Measurements from ENCODE around the gene INPP5B.

INPP5B gene

GRCh38 chr1:37875833-37876232, 71.0 kb downstream of the INPP5B start:
- DNase-seq (ENCODE audit: low read depth in 2 of 3, low spot score in 1 of 3), result no peak

DNA sequence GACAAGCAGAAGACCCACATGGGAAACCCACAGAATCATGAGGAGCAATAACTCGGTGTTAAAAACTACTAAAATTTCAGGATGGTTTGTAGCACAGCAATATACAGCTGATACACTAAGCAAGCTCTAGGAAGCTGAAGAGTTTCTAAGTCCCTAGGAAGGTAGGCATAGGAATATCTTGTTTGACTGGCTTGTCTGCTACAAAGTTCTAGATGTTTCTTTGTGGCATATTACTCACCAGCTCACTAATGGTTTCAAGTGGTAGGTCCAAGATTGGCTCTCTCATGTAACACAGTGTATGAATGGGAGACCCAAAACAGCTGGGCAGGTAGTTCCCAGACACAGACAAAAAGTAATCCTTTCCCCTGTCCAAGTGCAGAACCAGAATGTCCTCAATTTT, 74.2 kb downstream of the INPP5B start:
- no peak for DNase-seq (ENCODE audit: low read depth in 2 of 3, low spot score in 1 of 3)

DNA sequence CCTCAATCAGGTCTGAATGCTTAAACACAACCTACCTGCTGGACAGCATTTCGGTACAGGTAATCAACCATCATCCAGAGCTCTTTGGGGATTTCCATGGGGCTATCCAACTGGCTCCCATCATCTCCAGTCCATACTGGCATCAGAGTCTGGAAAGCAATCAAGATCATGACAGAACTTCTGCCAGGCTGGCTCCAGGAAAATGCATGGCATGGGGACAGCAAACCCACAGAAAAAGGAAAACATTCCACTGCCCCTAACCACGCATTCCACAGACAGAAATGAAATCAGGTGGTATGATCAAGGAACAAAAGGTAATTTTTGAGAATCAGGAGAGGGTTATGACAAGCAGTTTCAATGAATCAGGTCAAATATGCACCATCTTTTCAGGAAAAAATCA, 78.4 kb downstream of the INPP5B start:
- no peak for DNase-seq (ENCODE audit: low read depth in 2 of 3, low spot score in 1 of 3)

GRCh38 chr1:37867784-37868183, 79.1 kb downstream of the INPP5B start:
- DNase-seq (ENCODE audit: low read depth in 2 of 3, low spot score in 1 of 3), result no peak

- DNase-seq (ENCODE audit: low read depth in 2 of 3, low spot score in 1 of 3), result no peak
Observed at GRCh38 chr1:37866491-37866890, 80.4 kb downstream of the INPP5B start.

- peak; percentile 30 to 43 (median 35) for DNase-seq (ENCODE audit: low read depth in 2 of 3, low spot score in 1 of 3)
Observed at GRCh38 chr1:37865348-37866120, 81.3 kb downstream of the INPP5B start.

DNA sequence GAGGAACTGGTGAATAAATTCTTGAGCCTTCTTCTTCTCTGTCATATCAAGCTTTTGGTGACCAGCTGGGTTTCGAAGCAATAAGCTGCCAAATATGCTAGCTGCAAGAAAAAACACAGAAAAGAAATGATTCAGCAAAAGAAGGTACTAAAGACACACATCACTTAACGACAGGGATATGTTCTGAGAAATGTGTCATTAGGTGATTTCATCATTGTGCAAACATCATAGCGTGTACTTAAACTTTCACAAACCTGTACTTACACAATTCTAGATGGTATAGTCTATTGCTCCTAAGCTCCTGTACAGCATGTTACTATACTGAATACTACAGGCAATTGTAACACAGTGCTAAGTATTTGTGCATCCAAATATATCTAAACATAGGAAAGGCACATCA, 84.5 kb downstream of the INPP5B start:
- DNase-seq (ENCODE audit: low read depth in 2 of 3, low spot score in 1 of 3), result no peak

DNA sequence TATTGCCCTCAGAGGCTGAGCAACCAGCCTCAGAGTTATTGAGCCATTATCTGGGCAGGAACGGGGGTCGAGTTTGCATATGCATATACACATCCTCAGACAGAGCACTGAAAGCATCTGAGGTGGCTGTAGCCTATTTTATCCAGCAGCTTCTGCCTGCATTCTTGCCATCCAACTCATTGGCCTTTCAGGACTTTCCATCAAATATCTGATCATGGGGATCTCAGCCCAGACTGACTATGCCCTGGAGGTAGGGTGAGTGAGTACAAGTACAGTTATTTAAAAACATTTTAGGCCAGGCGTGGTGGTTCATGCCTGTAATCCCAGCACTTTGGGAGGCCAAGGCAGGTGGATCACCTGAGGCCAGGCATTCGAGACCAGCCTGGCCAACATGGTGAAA, 85.7 kb downstream of the INPP5B start:
- no peak for DNase-seq (ENCODE audit: low read depth in 2 of 3, low spot score in 1 of 3)

DNA sequence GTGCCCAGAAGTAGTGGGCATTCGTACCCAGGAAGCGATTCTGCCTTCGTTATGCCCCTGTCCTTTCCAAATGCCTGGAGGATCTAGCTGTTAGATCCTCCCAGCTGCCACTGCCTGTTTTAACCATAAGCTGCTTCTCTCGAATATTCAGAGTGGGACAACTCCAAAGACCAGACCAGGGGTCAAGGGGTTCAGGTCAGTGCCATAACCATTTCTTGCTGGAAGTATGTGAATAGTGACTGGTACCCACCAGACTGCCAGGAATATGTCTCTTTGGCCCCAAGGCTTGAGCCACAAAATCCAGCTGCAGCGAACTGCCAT, 86.5 kb downstream of the INPP5B start:
- no peak for DNase-seq (ENCODE audit: low read depth in 2 of 3, low spot score in 1 of 3)

- DNase-seq (ENCODE audit: low read depth in 2 of 3, low spot score in 1 of 3), result peak; percentile 91 to 96 (median 94)
Observed at GRCh38 chr1:37859507-37860345, 87.1 kb downstream of the INPP5B start, which contains the start of gene MTF1. Gene MTF1 (minus strand): TSS chr1:37859592. CDS start chr1:37857658, 1,934 bp downstream.

DNA sequence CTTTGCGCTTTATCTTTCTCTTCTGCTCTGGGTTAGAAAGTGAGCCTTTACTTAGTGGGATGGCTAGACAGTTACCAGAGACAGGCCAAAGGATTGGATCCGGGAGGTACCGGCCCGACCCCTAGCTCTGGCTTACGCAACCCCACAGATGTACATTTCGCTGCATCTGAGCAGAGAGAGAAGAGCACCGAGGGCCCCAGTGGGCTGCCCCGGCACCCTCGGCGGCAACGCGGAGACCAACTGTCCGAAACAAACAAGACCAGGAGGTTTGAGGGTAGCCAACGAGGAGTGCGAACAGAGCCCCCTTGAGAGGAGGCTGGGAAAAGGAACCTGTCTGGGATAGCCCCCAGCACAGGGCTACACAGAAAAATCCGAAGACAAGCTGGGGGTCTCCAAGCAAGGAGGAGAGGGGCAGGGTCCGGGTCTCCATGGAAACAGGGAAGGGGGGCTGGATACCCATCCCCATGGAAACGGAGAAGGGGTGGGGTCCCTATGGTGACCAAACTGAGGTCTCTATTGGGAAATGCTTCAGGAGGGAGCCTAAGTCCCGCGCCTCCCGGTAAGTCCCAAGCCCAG, 87.8 kb downstream of the INPP5B start:
- DNase-seq (ENCODE audit: low read depth in 2 of 3, low spot score in 1 of 3), result peak in 1 of 3 donors; percentile 3

GRCh38 chr1:37854406-37854805, 92.4 kb downstream of the INPP5B start:
- DNase-seq (ENCODE audit: low read depth in 2 of 3, low spot score in 1 of 3), result no peak

DNA sequence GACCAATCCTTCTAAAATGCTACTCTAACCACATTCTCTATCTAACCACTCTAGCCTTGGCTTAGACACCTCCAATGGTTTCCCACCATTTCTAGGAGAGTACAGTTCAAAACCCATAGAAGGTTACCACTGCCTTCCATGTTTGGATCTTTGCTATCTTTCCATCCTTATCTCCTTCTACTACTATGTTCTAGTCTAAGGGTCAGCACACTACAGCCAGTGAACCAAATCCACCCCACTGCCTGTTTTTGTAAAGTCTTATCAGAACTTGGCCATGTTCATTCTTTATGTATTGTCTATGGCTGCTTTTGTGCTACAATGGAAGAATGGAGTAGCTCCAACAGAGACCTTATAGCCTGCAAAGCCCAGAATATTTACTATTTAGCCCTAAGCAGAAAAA, 93.7 kb downstream of the INPP5B start:
- DNase-seq (ENCODE audit: low read depth in 2 of 3, low spot score in 1 of 3), result no peak

DNA sequence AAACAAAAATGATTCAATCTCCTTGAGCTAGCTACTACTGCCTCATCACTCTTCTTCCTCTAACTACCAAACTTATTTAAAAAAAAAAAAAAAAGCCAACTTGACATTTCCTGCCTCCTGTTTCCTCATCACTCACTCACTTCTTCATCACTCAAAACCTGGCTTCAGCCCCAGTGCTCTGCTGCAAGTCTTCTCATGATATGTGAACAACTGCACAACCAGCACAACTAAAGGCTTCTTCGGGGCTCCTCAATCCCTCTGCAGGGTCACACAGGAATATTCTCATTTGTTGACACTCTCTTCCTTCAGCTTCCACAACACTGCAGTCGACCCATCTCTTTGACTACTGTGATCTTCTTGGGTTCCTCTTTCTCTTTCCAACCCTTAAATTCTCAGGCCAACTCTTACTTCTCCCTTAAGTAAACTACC, 95.1 kb downstream of the INPP5B start:
- no peak for DNase-seq (ENCODE audit: low read depth in 2 of 3, low spot score in 1 of 3)

DNA sequence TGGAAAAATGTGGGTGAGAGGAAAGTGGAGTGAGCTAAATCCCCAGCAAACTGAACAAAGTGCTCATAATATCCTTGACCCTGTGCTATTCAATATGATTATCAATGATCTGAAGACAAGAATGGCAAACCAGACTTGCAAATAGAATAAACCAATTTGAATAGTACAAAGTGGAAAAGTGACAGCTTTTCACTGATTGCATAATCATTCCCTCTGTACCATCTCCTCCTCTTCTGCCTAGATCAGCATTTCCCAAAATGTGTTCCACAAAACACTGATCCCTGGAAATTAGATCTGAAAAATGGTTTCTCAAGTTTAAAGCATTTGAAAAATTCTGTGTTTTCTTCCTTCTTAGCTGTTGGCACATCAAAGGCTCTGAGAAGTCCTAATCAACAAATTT, 95.6 kb downstream of the INPP5B start:
- no peak for DNase-seq (ENCODE audit: low read depth in 2 of 3, low spot score in 1 of 3)

- no peak for DNase-seq (ENCODE audit: low read depth in 2 of 3, low spot score in 1 of 3)
Observed at GRCh38 chr1:37850352-37850955, 96.4 kb downstream of the INPP5B start.

DNA sequence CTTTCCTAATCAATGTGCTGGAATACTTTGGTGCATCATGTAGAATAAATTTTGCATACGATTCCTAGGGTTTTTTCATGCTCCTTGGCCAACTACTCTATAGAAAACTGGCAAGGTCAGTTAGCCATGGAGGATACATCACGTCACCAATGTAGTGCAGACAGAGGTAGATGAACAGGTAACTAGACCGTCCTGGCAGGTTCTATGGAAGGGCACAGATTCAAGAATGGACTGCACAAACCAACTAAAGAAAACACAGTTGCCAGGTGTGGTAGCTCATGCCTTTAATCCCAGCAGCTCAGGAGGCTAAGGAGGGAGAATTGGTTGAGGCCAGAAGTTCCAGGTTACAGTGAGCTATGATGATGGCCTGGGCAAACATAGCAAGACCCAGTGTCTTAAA, 97.4 kb downstream of the INPP5B start:
- no peak for DNase-seq (ENCODE audit: low read depth in 2 of 3, low spot score in 1 of 3)

GRCh38 chr1:37846647-37847339, 100.1 kb downstream of the INPP5B start:
- no peak for DNase-seq (ENCODE audit: low read depth in 2 of 3, low spot score in 1 of 3)

- no peak for DNase-seq (ENCODE audit: low read depth in 2 of 3, low spot score in 1 of 3)
Observed at GRCh38 chr1:37845786-37846185, 101.1 kb downstream of the INPP5B start.

- no peak for DNase-seq (ENCODE audit: low read depth in 2 of 3, low spot score in 1 of 3)
Observed at GRCh38 chr1:37845049-37845646, 101.7 kb downstream of the INPP5B start.

DNA sequence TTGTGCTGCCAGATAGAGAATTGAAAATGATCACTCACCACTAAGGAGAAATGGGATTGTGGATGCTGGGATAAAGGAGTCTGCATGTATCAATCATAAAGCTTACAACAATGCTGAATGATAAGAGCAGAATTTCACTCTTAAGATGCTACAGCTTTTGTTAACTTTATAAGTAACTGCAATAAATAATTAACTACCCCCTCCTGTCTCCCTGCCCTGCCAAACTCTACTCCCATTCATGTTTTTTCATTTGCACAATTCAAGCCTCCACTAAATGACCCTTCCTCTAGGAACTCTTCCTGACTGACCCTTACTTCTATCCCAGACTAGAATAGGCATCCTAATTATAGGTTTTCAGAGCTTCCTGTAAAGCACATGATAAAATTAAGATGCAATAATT, 102.3 kb downstream of the INPP5B start:
- DNase-seq (ENCODE audit: low read depth in 2 of 3, low spot score in 1 of 3), result no peak
